ENCODE measurements around the gene PTPRZ1. TPM values are rescaled to one million over a fixed set of nuclear protein-coding genes. Genes with fewer than 3 reads are reported as not detected.

The PTPRZ1 gene
- total RNA-seq, 1 experiment from 2014 or later = not detected

DNA sequence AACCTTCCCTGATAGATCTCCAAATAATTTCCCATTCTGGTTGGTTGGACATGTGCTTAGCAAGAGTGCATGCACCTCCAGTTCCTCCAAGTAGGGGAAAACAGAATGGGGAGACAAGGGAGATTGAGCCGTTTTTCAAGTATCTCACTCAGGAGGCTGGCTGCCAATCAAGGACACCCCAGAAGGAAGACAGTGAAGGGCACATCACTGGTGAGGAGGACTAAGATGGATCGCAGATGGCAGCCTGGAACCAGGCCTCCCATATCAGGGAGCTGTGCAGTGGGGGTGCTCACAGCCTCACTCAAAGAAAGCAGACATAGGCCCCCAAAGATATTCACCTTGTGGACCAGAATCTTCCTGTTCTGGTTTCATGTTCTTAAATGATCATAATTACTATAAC is 31.2 kb downstream of the PTPRZ1 start:
- Mint-ChIP-seq H3K36me3 (ENCODE audit: insufficient read depth, unreplicated experiment) (no peaks in the 10 kb centered on the region), H3K27me3 (ENCODE audit: insufficient read depth, unreplicated experiment) (peaks cover 6% of the 10 kb centered on the region), H3K4me1 (ENCODE audit: low read depth, unreplicated experiment) (no peaks in the 10 kb centered on the region), H3K4me3 (ENCODE audit: unreplicated experiment) (no peak overlapping the region), H3K9me3 (ENCODE audit: unreplicated experiment) (no peaks in the 10 kb centered on the region), H3K27ac (ENCODE audit: unreplicated experiment) (no peak overlapping the region)
- no peak for DNase-seq
- TF ChIP-seq, protein P1, sequence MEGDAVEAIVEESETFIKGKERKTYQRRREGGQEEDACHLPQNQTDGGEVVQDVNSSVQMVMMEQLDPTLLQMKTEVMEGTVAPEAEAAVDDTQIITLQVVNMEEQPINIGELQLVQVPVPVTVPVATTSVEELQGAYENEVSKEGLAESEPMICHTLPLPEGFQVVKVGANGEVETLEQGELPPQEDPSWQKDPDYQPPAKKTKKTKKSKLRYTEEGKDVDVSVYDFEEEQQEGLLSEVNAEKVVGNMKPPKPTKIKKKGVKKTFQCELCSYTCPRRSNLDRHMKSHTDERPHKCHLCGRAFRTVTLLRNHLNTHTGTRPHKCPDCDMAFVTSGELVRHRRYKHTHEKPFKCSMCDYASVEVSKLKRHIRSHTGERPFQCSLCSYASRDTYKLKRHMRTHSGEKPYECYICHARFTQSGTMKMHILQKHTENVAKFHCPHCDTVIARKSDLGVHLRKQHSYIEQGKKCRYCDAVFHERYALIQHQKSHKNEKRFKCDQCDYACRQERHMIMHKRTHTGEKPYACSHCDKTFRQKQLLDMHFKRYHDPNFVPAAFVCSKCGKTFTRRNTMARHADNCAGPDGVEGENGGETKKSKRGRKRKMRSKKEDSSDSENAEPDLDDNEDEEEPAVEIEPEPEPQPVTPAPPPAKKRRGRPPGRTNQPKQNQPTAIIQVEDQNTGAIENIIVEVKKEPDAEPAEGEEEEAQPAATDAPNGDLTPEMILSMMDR (IDR thresholded peaks at IDR 0.05; ENCODE audit: insufficient read depth in 1 of 2, low read depth in 1 of 2, low read length in 1 of 2, severe bottlenecking in 1 of 2, unreplicated experiment in 1 of 2) = no peak
- H3K4me3 ChIP-seq (ENCODE audit: low read depth, low read length) = no peak overlapping the region
- no TSS peak for BruUV-seq (replicated peaks)
- intact Hi-C loops (cut with micrococcal nuclease; ENCODE audit: unreplicated experiment) = no loop called here
- CTCF ChIA-PET = no interaction called here
- H3K36me3 ChIP-seq (ENCODE audit: control insufficient read depth, insufficient read depth, low read length) = no peaks in the 10 kb centered on the region
- POLR2A ChIA-PET = no interaction called here
- H3K4me1 ChIP-seq = no peaks in the 10 kb centered on the region
- no peaks in the 10 kb centered on the region for H3K9me3 ChIP-seq
- H3K27me3 ChIP-seq (replicated peaks; ENCODE audit: control insufficient read depth, insufficient read depth, low read length) = no peaks in the 10 kb centered on the region

DNA sequence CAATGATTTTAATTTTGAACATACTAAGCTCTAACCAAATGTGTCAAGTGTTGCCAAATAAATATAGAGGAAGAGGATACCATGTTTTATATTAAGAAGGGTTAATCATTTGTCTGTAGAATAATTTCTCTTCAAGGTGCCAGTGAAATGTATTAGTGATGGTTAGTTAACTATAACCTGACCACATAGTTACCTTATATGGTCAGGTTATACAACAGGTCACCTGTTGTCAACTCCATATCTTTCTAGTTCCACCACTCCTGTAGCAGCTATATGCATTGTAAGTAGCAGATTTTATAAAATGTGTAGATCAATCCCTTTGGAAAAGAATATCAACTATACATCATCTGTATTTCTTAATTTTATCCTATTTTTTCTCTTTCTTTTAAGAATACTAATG is 35.1 kb downstream of the PTPRZ1 start:
- no peaks in the 10 kb centered on the region for H3K9me3 ChIP-seq
- DNase-seq = no peak
- TF ChIP-seq, protein P1 (IDR thresholded peaks at IDR 0.05; ENCODE audit: insufficient read depth in 1 of 2, low read depth in 1 of 2, low read length in 1 of 2, severe bottlenecking in 1 of 2, unreplicated experiment in 1 of 2) = no peak
- ChIA-PET POLR2A (no interaction called here), CTCF (no interaction called here)
- no peak overlapping the region for H3K4me3 ChIP-seq (ENCODE audit: low read depth, low read length)
- H3K36me3 ChIP-seq (ENCODE audit: control insufficient read depth, insufficient read depth, low read length) = no peaks in the 10 kb centered on the region
- Mint-ChIP-seq H3K4me3 (ENCODE audit: unreplicated experiment) (no peak overlapping the region), H3K27ac (ENCODE audit: unreplicated experiment) (no peak overlapping the region), H3K36me3 (ENCODE audit: insufficient read depth, unreplicated experiment) (no peaks in the 10 kb centered on the region), H3K4me1 (ENCODE audit: low read depth, unreplicated experiment) (no peaks in the 10 kb centered on the region), H3K27me3 (ENCODE audit: insufficient read depth, unreplicated experiment) (peaks cover 18% of the 10 kb centered on the region), H3K9me3 (ENCODE audit: unreplicated experiment) (no peaks in the 10 kb centered on the region)
- intact Hi-C loops (cut with micrococcal nuclease; ENCODE audit: unreplicated experiment) = no loop called here
- no peaks in the 10 kb centered on the region for H3K27me3 ChIP-seq (replicated peaks; ENCODE audit: control insufficient read depth, insufficient read depth, low read length)
- no TSS peak for BruUV-seq (replicated peaks)
- no peaks in the 10 kb centered on the region for H3K4me1 ChIP-seq

DNA sequence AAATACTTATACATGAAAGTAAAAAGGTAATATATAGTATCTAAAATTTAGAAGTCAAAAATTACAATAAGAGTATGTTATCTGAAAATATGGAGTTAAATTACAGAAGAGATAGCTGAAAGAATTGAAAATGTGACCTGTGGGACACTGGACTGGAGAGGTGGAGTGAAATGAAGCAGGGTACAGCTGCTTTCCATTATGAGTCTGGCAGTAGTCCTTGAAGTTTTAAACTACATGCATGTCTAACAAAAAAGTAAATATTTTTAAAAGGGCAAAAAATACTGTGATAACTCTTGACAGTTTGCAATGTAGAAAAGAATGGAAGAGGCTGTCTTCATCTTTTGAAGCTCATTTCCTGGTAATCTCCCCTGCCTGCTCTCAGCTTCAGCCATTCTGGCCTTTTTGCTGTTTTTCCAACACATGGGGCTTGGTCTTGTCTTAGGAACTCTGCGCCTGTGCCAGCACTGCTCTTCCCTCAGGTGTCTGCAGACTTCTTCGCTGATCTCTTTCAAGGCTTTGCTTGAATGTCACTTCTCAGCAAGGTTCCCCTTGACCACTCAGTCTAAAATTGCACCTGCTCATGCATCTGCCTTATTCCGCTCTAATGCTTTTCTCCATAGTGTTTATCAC is 36.9 kb downstream of the PTPRZ1 start:
- Mint-ChIP-seq H3K4me1 (ENCODE audit: low read depth, unreplicated experiment) (no peaks in the 10 kb centered on the region), H3K27me3 (ENCODE audit: insufficient read depth, unreplicated experiment) (peaks cover 20% of the 10 kb centered on the region), H3K9me3 (ENCODE audit: unreplicated experiment) (no peaks in the 10 kb centered on the region), H3K36me3 (ENCODE audit: insufficient read depth, unreplicated experiment) (no peaks in the 10 kb centered on the region), H3K27ac (ENCODE audit: unreplicated experiment) (no peak overlapping the region), H3K4me3 (ENCODE audit: unreplicated experiment) (no peak overlapping the region)
- H3K36me3 ChIP-seq (ENCODE audit: control insufficient read depth, insufficient read depth, low read length) = no peaks in the 10 kb centered on the region
- POLR2A ChIA-PET = no interaction called here
- no TSS peak for BruUV-seq (replicated peaks)
- CTCF ChIA-PET = no interaction called here
- H3K4me3 ChIP-seq (ENCODE audit: low read depth, low read length) = no peak overlapping the region
- TF ChIP-seq, protein P1 (IDR thresholded peaks at IDR 0.05; ENCODE audit: insufficient read depth in 1 of 2, low read depth in 1 of 2, low read length in 1 of 2, severe bottlenecking in 1 of 2, unreplicated experiment in 1 of 2) = no peak
- no peaks in the 10 kb centered on the region for H3K9me3 ChIP-seq
- no peak for DNase-seq
- no peaks in the 10 kb centered on the region for H3K27me3 ChIP-seq (replicated peaks; ENCODE audit: control insufficient read depth, insufficient read depth, low read length)
- no peaks in the 10 kb centered on the region for H3K4me1 ChIP-seq
- intact Hi-C loops (cut with micrococcal nuclease; ENCODE audit: unreplicated experiment) = no loop called here
